NCI-H69 (cell line): ENCODE data around the gene TTC19.
"Not testable (repeated sequence)": the region's sequence is repeated elsewhere in the genome, so short reads cannot be mapped to it uniquely, and the experiment has no call there.

Experiments
- DNase-seq: peaks from one replicate; lab custom pipeline; 2025; lab: John Stamatoyannopoulos, UW

TTC19 gene

DNA sequence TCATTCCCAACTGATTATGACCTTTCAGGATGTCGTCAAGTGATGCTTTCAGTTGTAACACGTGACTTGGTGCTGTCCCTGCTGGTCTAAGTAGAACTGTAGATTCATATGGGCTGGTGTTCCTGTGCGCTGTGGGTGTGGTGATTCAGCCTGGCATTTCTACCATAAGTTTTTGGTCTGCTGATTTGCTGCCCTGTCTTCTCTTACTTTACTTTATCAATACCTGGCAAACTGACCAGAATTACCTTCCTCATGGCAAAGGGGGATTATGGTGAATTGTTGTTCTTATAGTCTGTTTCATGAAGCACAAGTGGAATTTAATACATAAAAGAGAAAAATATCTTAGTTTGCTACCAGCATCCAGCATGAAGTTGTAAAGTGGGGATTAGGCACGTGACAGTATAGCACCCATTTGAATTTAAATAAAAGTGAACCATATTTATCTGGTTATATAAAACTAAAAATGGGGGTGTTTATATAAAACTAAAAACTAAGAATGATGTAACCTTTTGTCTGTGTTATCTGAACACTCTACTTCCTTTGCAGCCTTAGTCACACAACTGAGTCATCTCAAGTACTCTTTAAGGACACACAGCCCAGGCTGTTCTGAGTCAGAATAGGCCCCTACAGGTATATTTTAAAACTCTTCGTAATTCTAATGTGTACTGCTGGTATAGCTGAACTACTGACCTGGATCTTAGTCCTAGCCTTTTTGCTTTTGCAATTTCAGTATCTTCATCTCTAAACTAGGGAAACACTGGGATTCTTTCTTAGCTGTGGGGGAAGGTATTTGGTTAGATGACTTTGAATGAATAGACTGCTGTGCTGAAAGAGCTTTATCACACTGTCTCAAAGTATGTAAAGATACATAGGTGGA is 28.3 kb downstream of the TTC19 start:
- no peak for DNase-seq

DNA sequence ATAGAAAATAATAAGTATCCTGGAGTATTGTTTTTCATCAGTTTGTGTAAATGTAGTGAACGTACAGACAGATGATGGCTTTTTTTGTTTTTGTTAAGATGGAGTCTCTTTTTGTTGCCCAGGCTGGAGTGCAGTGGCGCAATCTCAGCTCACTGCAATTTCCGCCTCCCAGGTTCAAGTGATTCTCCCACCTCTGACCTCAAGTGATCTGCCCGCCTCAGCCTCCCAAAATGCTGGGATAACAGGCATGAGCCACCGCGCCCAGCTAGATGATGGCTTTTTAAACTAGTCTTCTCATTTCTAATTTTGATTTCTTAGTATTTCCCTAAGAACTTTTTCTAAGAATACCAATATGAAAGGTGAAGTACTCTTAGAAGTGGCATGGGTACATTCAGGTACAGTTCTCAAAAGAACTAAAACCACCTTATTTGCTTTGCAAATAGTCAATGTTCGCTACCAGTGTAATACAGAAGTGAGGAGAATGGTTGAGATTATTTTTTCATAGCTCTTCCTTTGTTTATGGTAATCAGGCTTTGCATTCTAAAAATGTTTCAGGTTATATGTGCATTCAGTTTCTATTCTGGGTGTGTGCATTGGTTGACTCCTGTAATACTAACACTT is 34.2 kb downstream of the TTC19 start:
- no peak for DNase-seq

DNA sequence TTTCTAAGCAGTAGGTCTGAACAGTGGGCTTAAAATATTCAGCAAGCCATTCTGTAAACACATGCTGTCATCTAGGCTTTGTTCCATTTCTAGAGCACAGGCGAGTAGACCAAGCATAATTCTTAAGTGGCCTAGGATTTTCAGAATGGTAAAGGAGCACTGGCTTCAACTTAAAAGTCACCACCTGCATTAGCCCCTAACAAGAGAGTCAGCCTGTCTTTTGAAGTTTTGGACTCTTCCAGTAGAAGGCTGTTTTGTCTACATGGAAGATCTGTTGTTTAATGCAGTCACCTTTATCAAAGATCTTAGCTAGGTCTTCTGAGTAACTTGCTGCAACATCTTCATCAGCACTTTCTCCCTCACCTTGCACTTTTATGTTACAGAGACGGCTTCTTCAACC is 36.6 kb downstream of the TTC19 start:
- DNase-seq = no peak

DNA sequence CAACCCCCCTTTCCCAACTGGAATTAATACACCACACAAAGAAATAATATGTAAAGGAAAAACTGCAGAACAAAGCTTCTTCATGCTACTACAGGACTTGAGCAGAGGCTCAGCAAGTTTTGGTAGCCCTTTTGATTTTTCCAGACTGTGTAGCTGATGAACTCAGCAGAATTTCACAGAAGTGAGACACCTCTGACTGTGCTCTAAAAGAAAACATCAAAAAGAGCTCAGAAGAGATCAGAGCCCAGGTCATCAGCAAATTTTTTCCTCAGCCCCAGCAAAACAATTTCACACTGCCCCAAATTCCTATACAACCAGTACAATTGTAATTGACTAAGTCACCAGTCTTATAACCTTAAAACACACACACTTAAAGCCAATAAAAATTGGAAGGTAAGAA is 38.0 kb downstream of the TTC19 start:
- DNase-seq = no peak

DNA sequence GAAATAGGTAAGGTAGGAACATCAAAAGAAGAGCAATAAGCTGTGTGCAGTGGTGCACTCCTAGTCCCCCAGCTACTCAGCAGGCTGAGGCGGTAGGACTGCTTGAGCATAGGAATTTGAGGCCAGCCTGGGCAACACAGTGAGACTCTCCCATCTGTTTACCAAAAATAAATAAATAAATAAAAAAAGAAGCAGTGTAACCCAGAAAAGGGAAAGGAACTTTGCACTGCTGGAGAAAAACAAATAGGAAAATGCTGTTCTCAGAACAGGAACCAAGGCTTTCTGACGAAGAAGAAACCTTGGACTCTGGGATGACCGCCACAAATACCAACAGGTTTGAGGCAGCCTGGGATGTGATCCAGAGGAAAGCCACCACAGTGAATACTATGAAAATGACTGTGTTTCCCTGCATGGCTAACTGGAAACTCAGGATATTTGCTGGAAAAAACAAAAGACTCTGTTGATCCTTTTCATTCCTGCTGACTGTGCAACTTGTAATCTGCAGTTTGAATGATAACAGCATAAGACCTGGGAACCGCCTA is 41.2 kb downstream of the TTC19 start:
- DNase-seq = no peak

DNA sequence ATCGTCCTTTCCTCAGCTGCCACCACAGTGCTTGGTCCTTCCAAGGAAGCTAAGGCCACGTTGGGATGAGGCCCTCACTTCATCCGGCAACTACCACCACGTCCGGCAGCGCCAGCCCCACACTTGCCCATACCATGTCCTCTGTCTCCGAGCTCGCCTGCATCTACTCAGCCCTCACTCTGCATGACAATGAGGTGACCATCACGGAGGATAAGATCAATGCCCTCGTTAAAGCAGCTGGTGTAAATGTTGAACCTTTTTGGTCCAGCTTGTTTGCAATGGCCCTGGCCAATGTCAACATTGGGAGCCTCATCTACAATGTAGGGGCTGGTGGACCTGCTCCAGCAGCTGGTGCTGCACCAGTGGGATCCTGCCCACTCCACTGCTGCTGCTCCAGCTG is 44.9 kb downstream of the TTC19 start:
- DNase-seq = no peak

DNA sequence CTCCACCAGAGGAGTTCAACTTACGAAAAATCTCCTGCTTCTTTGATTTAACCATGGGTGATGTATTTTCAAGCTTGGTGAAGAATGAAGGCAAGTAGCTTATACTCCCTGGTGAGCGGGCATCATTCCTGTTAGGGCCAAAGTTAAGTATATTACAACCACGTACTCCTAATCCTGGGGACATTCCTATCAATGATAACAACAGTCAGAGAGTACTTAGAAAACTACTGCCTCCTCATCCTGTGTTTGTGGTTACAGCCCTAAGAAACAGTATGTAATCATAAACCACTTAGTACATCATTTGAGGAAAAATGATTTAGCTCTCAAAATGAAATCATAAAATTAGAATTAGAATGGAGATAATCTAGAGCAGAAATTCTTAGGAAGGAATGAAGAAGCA is 47.3 kb downstream of the TTC19 start:
- no peak for DNase-seq

DNA sequence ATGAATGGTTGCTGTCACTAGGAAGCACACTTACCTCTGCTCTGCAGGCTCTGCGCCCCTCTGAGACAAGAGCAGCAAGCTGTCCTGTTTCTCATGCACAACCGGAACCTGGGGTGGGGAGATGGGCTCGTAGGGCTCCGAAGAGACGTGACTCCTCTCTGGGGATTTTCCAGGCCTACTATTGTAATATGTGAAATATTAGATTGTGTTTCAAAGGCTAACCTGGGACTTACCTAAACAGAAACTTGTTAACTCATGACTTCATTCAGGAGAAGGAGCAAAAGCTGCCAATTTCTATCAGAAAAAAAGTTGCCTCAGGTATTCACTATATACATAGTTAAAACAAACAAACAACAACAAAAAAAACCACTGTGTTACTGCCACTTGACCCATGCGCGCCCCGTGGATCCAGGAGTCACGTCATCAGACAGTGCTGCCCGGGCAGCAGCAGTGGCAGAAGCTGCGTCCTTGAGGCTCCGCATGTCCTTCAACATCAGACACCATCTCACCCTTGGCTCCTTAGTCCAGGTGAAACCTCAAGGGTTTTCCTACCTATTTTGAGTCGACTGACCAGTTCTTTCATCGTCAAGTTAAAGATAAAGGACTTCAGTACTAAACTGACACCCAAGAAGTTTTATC is 49.3 kb downstream of the TTC19 start:
- DNase-seq = no peak

DNA sequence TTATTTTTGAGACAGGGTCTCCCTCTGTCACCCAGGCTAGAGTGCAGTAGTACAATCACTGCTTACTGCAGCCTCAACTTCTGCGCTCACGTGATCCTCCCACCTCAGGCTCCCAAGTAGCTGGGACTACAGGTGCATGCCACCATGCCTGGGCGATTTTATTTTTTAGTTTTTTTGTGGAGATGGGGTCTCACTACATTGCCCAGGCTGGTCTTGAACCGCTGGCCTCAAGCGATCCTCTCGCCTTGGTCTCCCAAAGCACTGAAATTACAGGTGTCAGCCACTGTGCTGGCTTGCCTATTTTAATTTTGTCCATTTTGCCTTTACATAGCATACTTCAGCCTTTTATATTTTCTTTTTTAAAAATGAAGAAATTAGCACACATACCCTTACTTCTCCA is 51.2 kb downstream of the TTC19 start:
- no peak for DNase-seq

DNA sequence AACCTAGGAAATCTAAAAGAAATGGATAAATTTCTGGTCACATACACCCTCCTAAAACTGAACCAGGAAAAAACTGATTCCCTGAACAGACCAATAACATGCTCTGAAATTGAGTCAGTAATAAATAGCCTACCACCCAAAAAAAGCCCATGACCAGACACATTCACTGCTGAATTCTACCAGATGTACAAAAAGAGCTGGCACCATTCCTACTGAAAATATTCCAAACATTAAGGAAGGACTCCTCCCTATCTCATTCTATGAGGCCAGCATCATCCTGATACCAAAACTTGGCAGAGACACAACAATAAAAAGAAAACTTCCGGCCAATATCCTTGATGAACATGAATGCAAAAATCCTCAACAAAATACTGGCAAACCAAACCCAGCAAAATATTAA is 52.9 kb downstream of the TTC19 start:
- no peak for DNase-seq

DNA sequence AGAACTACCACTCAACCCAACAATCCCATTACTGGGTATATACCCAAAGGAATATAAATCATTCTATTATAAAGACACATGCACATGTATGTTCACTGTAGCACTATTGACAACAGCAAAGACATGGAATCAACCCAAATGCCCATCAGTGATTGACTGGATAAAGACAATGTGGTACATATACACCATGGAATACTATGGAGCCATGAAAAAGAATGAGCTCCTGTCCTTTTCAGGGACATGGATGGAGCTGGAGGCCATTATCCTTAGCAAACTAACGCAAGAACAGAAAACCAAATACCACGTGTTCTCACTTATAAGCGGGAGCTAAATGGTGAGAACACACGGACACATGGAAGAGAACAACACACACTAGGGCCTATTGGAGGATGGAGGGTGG is 55.5 kb downstream of the TTC19 start:
- DNase-seq = not testable (repeated sequence)

DNA sequence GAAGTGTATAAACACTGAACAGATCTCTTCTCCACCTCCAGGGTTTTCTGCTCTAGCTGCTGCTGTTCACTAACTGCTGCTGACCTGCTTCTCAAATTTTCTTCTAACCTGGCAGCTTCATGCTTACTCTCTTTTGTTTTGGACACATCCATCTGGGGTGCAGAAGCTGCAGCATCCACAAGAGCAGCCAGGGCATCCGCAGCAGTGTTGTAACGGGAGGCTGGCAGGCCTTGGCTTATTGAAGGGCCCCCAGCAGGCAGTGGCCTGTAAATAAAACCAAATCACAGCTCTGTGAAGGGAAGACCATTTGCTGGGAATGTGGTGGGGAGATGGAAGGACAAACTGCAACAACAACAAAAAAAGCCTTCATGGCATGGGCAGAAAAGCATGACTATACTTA is 62.0 kb downstream of the TTC19 start:
- DNase-seq = no peak

DNA sequence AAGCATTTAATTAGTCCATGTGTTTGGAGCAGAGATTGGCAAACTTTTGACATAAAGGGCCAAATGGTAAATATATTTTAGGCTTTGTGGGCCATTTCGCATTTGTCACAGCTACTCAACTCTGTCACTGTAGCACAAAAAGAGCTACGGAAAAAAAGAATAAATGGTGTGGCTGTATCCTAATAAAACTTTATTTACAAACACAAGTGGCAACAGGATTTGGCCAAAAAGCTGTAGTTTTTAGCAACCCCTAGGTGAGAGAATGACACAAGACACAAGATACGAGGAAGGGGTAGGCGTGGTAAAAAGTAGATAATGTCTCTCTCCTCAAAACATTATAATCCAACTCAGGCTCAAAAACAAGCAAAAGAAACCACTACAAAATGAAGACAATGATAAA is 66.5 kb downstream of the TTC19 start:
- no peak for DNase-seq

DNA sequence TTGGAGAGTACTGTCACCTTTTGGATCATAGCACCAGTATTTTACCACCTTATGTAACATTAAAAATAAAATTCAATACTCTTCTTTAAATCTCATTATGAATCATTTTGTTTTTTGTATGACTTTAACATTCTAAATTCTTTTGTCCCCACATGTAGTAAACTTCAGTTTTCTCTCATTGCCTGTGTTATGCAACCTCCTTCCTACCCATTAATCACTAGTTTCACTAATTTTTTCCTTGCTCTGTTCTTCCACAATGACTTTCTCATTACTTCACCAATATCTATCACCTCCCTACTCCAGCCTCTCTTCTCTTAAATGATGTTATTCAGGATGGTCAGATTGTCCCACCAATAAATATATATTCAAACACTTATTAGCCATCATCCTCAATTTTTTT is 68.7 kb downstream of the TTC19 start:
- DNase-seq = no peak

DNA sequence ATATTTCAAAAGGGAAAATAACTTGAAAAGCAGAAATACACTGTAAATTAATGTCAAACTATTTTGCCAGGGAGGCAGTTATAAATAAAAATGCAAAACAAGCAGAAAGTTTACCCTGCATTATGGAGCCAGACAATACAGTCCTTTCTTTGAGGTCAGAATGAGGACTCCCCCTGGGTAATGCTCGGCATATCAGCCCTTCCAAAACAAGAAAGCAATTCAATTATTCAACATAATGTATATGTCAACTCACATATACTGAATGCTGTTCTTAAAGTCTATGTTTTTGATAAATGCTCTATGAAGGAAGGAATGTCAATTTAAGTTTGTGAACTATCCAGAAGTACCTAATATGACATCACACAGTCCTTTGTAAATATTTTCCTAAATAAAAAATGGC is 72.4 kb downstream of the TTC19 start:
- no peak for DNase-seq

DNA sequence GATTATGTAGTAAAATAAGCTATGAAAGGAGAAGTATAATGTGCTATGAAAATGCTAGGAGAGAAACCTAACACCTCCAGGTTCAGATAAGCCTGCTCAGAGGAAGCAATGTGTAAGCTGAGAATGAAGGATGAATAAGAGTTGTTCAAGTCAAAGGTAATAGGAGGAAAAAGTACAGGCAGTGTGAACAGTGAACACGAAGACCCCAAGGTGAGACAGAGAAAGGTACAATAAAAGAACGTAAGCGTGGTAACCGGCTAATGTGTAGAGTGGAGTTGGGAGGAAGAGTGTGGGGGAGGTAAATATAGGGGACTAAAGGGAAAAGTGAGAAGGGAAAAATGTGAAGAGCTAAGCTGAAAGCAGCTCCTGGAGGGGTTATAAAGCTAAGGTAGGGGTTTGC is 74.2 kb downstream of the TTC19 start:
- no peak for DNase-seq

DNA sequence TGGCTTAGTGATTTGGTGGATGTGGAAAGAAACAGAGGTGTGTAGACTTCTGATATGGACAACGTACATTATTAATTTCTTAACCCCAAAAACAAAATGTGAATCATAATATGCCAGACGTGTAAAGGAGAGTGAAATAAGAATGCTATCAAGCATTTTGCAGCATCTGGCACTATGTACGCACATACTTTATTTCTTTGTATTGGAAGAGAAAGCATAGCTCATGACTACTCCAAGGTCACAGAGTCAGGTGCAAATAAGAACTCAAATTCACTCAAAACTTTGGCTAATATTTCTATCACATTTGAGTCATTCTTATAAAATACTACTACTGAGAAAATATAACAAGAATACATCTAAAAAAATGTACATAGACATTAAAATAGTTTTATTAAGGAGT is 74.8 kb downstream of the TTC19 start:
- no peak for DNase-seq

DNA sequence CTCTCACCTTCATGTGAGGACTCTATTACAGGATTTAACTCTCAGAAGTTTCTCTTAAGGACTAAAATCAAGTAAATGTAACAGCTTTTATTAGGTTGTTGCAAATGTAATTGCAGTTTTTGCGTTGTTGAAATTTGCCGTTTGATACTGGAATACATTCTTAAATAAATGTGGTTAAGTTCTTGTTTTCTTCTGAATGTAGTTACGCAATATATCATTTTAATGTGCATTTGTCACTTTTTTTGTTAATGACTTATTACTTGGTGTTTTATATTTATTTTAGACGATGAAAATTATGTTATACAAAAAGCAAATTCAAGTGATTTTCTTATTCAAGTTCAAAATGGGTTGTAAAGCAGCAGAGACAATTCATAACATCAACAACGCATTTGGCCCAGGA is 76.3 kb downstream of the TTC19 start:
- DNase-seq = no peak
